Urinary bladder (tissue), 4 donors: ENCODE results near the gene HLA-DQA2. TPM values are rescaled to one million over a fixed set of nuclear protein-coding genes. Genes with fewer than 3 reads are reported as not detected.
"Not testable (repeated sequence)": the region's sequence is repeated elsewhere in the genome, so short reads cannot be mapped to it uniquely, and the experiment has no call there.

Experiments
- DNase-seq: peaks from one replicate; pipeline ENCODE4 v3.0.0-alpha.2; 2015; ENCODE audit errors: extremely low spot score
- H3K27ac ChIP-seq: one replicate; pipeline ENCODE4 v1.5.1; 2013; ENCODE audit warnings: low read depth, mild to moderate bottlenecking, moderate library complexity
- H3K36me3 ChIP-seq: one replicate; pipeline ENCODE4 v1.6.1; 2013; ENCODE audit warnings: mild to moderate bottlenecking, moderate library complexity; ENCODE audit not compliant: insufficient read depth
- H3K4me1 ChIP-seq: one replicate; pipeline ENCODE4 v1.6.1; 2013; ENCODE audit warnings: mild to moderate bottlenecking, moderate library complexity; ENCODE audit not compliant: insufficient read depth
- H3K4me3 ChIP-seq: one replicate; pipeline ENCODE4 v1.5.1; 2013; ENCODE audit warnings: low read depth, low read length
- WGBS: extraction: QIAGEN DNeasy Blood & Tissue Kit; methylation state at CpG from one replicate; pipeline ENCODE4 v1.1.7; 2013; 5-methylcytosine and 5-hydroxymethylcytosine counted together
- polyA plus RNA-seq: library from polyadenylated mRNA; stranded (reverse); fragments of 200-250 nt; gene quantifications from one replicate; pipeline ENCODE4 v1.2.3, GENCODE V29; 2013
- total RNA-seq: library from RNA; depleted of rRNA; stranded (reverse); fragments of >200 nt; gene quantifications from one replicate; pipeline ENCODE4 v1.2.3, GENCODE V29; 2014
- donor health status: healthy with polysubstance abuse.
- donor health status: healthy.

HLA-DQA2 gene
- total RNA-seq, result 0.95 TPM
- polyA plus RNA-seq, result not detected

- Histone ChIP-seq H3K4me1 (no peaks in the 10 kb centered on the region), H3K36me3 (no peaks in the 10 kb centered on the region), H3K4me3 (no peak within 1 kb of the TSS), H3K27ac (no peak within 1 kb of the TSS)
- 65% methylated on average over 7 of the region's 7 CpGs for WGBS
- DNase-seq, result no peak
Measured at GRCh38 chr6:32741031-32741960, at the start of gene HLA-DQA2. Gene HLA-DQA2 (plus strand): TSS chr6:32741391. CDS start chr6:32741444, 53 bp downstream.

- no peak overlapping the region for H3K4me3 ChIP-seq
- no peak for DNase-seq
- H3K4me1 ChIP-seq, result no peaks in the 10 kb centered on the region
- 0% methylated on average over 1 of the region's 1 CpG for WGBS
- H3K27ac ChIP-seq, result no peak overlapping the region
- H3K36me3 ChIP-seq, result no peaks in the 10 kb centered on the region
Measured at GRCh38 chr6:32692019-32692418, 49.2 kb upstream of the HLA-DQA2 start.

GRCh38 chr6:32697031-32697430 is 44.2 kb upstream of the HLA-DQA2 start:
- H3K4me3 ChIP-seq, result no peak overlapping the region
- DNase-seq, result no peak
- no peak overlapping the region for H3K27ac ChIP-seq
- no peaks in the 10 kb centered on the region for H3K4me1 ChIP-seq
- no peaks in the 10 kb centered on the region for H3K36me3 ChIP-seq
- WGBS, result 78% methylated on average over 1 of the region's 1 CpG

GRCh38 chr6:32700391-32701040 is 40.7 kb upstream of the HLA-DQA2 start:
- peak; percentile 32 for DNase-seq
- 17% methylated on average over 6 of the region's 6 CpGs for WGBS
- Histone ChIP-seq H3K4me3 (no peak overlapping the region), H3K36me3 (no peaks in the 10 kb centered on the region), H3K27ac (no peak overlapping the region), H3K4me1 (no peaks in the 10 kb centered on the region)

- 40% methylated on average over 4 of the region's 4 CpGs for WGBS
- H3K27ac ChIP-seq, result no peak overlapping the region
- DNase-seq, result no peak
- no peaks in the 10 kb centered on the region for H3K4me1 ChIP-seq
- no peaks in the 10 kb centered on the region for H3K36me3 ChIP-seq
- no peak overlapping the region for H3K4me3 ChIP-seq
Measured at GRCh38 chr6:32703347-32703746, 37.8 kb upstream of the HLA-DQA2 start.

- not testable (repeated sequence) for H3K4me1 ChIP-seq, H3K4me3 ChIP-seq, H3K36me3 ChIP-seq, DNase-seq, H3K27ac ChIP-seq
- WGBS, result 77% methylated on average over 3 of the region's 3 CpGs
Measured at GRCh38 chr6:32705164-32705563, 36.0 kb upstream of the HLA-DQA2 start.

GRCh38 chr6:32709625-32710024 is 31.6 kb upstream of the HLA-DQA2 start:
- DNase-seq, result no peak

GRCh38 chr6:32713241-32713640 is 27.9 kb upstream of the HLA-DQA2 start:
- Histone ChIP-seq H3K4me3 (no peak overlapping the region), H3K4me1 (no peaks in the 10 kb centered on the region), H3K27ac (no peak overlapping the region), H3K36me3 (no peaks in the 10 kb centered on the region)
- no peak for DNase-seq

More at GRCh38 chr6:32709625-32710024, 31.6 kb upstream of the HLA-DQA2 start:
- Histone ChIP-seq H3K27ac (no peak overlapping the region), H3K4me3 (no peak overlapping the region), H3K36me3 (no peaks in the 10 kb centered on the region), H3K4me1 (no peaks in the 10 kb centered on the region)

GRCh38 chr6:32716396-32716795 is 24.8 kb upstream of the HLA-DQA2 start:
- H3K36me3 ChIP-seq, result no peaks in the 10 kb centered on the region
- H3K27ac ChIP-seq, result no peak overlapping the region
- DNase-seq, result no peak
- no peaks in the 10 kb centered on the region for H3K4me1 ChIP-seq
- WGBS, result 88% methylated on average over 3 of the region's 3 CpGs
- H3K4me3 ChIP-seq, result no peak overlapping the region

GRCh38 chr6:32718879-32719278 is 22.3 kb upstream of the HLA-DQA2 start:
- no peak for DNase-seq
- no peaks in the 10 kb centered on the region for H3K36me3 ChIP-seq
- no peak overlapping the region for H3K4me3 ChIP-seq
- no peak overlapping the region for H3K27ac ChIP-seq
- H3K4me1 ChIP-seq, result no peaks in the 10 kb centered on the region
- 67% methylated on average over 3 of the region's 3 CpGs for WGBS

- no peak for DNase-seq
- Histone ChIP-seq H3K4me1 (no peaks in the 10 kb centered on the region), H3K27ac (no peak overlapping the region), H3K36me3 (no peaks in the 10 kb centered on the region), H3K4me3 (no peak overlapping the region)
- WGBS, result 62% methylated on average over 2 of the region's 2 CpGs
Measured at GRCh38 chr6:32738126-32738525, 3.1 kb upstream of the HLA-DQA2 start.

GRCh38 chr6:32742374-32742773 is 1.2 kb downstream of the HLA-DQA2 start:
- Histone ChIP-seq H3K27ac (no peak overlapping the region), H3K4me3 (no peak overlapping the region), H3K36me3 (no peaks in the 10 kb centered on the region), H3K4me1 (no peaks in the 10 kb centered on the region)
- 89% methylated on average over 3 of the region's 3 CpGs for WGBS
- DNase-seq, result no peak

- no peaks in the 10 kb centered on the region for H3K4me1 ChIP-seq
- H3K36me3 ChIP-seq, result no peaks in the 10 kb centered on the region
- no peak overlapping the region for H3K4me3 ChIP-seq
- H3K27ac ChIP-seq, result no peak overlapping the region
- 46% methylated on average over 5 of the region's 5 CpGs for WGBS
- DNase-seq, result no peak
Measured at GRCh38 chr6:32744776-32745175, 3.6 kb downstream of the HLA-DQA2 start.

GRCh38 chr6:32745649-32746048 is 4.5 kb downstream of the HLA-DQA2 start:
- H3K4me3 ChIP-seq, H3K36me3 ChIP-seq, H3K27ac ChIP-seq, DNase-seq, H3K4me1 ChIP-seq: not testable (repeated sequence)
- WGBS, result 86% methylated on average over 1 of the region's 1 CpG
